ENCODE measurements around the gene PCSK2. TPM values are rescaled to one million over a fixed set of nuclear protein-coding genes. Genes with fewer than 3 reads are reported as not detected.

The PCSK2 gene, protein sequence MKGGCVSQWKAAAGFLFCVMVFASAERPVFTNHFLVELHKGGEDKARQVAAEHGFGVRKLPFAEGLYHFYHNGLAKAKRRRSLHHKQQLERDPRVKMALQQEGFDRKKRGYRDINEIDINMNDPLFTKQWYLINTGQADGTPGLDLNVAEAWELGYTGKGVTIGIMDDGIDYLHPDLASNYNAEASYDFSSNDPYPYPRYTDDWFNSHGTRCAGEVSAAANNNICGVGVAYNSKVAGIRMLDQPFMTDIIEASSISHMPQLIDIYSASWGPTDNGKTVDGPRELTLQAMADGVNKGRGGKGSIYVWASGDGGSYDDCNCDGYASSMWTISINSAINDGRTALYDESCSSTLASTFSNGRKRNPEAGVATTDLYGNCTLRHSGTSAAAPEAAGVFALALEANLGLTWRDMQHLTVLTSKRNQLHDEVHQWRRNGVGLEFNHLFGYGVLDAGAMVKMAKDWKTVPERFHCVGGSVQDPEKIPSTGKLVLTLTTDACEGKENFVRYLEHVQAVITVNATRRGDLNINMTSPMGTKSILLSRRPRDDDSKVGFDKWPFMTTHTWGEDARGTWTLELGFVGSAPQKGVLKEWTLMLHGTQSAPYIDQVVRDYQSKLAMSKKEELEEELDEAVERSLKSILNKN
- total RNA-seq, result under 1 TPM in 1 of 2 donors, not detected in 1; under 0.01 TPM

GRCh38 chr20:17226410-17227218, at the start of gene PCSK2:
Gene PCSK2, plus strand, starts transcription at chr20:17227040. Its CDS starts 266 bp downstream, at chr20:17227306.

DNA sequence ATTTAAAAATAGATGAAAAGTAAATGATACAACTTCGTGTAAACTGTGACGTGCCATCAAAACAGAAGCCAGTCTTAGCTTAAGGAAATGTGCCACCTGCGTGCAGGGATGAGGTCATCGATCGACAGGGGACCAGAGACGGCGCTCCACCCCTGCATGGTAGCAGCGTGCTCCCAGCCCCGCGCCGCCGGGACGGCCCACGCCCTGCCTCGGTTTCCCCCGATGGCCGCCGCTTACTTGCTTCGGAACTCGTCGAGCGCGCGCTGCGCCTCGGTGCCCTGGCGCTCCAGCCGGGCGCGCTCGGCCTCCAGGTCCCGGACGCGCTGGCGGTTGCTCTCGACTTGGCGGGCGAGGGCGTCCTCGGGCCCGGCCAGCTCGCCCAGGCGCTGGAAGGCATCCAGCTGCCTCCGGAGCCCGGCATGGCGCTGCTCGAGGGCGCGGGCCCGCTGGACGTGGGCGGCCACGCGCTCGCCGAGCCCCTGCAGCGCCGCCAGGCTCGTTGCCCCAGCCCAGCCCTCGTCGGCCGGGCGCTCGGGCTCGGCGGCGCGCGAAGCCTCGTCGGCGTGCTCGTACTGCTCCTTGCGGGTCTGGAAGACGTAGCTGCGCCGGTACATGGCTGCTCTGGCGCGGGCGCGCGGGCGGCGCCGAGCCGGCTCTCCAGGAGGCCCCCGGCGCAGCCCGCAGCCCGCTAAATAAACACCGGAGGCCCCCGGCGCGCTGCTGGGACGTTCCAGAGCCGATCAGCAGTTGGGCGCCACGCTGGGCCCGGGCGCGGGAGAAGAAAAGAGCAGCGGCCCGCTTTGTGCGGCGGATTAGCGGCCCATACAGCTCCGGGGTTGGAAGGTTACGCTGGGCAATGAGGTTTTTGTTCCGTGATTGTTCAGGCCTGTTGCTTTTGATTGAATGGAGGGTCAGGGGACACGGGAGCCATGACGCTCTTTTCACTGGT, 304.1 kb downstream of the PCSK2 start, which contains the start of gene BFSP1:
TSS of gene BFSP1 (minus strand) at position 664 of the 949 bp plus-strand sequence. CDS start at position 614, 50 bp downstream.

Small RNAs within 50 kb of the gene (small RNA-seq; reads per million reads assigned to genes)
- 0 reads per million in 2 donors for gene AL359511.1
- 0 to 0.04 reads per million in 2 donors for gene RNU1-131P
- 0.35 to 0.43 reads per million in 2 donors for gene RNU6-27P

Measured in melanocyte of skin (primary cell).